Mammary epithelial cell (primary cell): ENCODE data around the gene DRGX.

ENCODE experiments used
- EZH2 ChIP-seq: IDR thresholded peaks from 2 replicates; pipeline ENCODE4 v1.6.1; 2012; ENCODE audit warnings: low read length, inconsistent platforms, borderline replicate concordance
- TF ChIP-seq, protein P1 (sequence below), 2 donors: IDR thresholded peaks in 1 of 2; conservative IDR thresholded peaks in 1 of 2; 2 replicates each; pipeline ENCODE4 v1.5.1; 2011 to 2012; ENCODE audit warnings: inconsistent platforms in 2 of 2, low read length in 2 of 2, mild to moderate bottlenecking in 2 of 2, control low read depth in 1 of 2, low read depth in 1 of 2; ENCODE audit not compliant: insufficient read depth in 1 of 2; ENCODE audit errors: extremely low read depth in 1 of 2

GRCh38 chr10:49321021-49321420 lies 74.9 kb downstream of the DRGX start:
- TF ChIP-seq, protein P1, sequence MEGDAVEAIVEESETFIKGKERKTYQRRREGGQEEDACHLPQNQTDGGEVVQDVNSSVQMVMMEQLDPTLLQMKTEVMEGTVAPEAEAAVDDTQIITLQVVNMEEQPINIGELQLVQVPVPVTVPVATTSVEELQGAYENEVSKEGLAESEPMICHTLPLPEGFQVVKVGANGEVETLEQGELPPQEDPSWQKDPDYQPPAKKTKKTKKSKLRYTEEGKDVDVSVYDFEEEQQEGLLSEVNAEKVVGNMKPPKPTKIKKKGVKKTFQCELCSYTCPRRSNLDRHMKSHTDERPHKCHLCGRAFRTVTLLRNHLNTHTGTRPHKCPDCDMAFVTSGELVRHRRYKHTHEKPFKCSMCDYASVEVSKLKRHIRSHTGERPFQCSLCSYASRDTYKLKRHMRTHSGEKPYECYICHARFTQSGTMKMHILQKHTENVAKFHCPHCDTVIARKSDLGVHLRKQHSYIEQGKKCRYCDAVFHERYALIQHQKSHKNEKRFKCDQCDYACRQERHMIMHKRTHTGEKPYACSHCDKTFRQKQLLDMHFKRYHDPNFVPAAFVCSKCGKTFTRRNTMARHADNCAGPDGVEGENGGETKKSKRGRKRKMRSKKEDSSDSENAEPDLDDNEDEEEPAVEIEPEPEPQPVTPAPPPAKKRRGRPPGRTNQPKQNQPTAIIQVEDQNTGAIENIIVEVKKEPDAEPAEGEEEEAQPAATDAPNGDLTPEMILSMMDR (conservative IDR thresholded peaks at IDR 0.05 in 1 of 2, IDR thresholded peaks at IDR 0.05 in 1 of 2; ENCODE audit: extremely low read depth in 1 of 2, insufficient read depth in 1 of 2, low read depth in 1 of 2, low read length in 2 of 2), result no peak
- TF ChIP-seq EZH2, result no peak
